Fibroblast of villous mesenchyme (primary cell): ENCODE data around the gene FLNB. TPM values are rescaled to one million over a fixed set of nuclear protein-coding genes. Genes with fewer than 3 reads are reported as not detected.
A peak's percentile ranks its signal among the peaks of the same experiment; 100 is the strongest.

Source experiments
- DNase-seq: peaks from one replicate; pipeline ENCODE4 v3.0.0-alpha.2; 2010; ENCODE audit warnings: low read depth
- H3K4me3 ChIP-seq: 2 replicates; pipeline ENCODE4 v1.5.1; 2011; ENCODE audit warnings: low read depth, mild to moderate bottlenecking, low read length
- total RNA-seq: library from RNA; depleted of rRNA; stranded (reverse); fragments of >200 nt; gene quantifications from 2 replicates; pipeline ENCODE4 v1.2.3, GENCODE V29; 2012
- TF ChIP-seq, protein P1 (sequence below): IDR thresholded peaks from 2 replicates; pipeline ENCODE4 v1.5.1; 2012; ENCODE audit warnings: low read depth, mild to moderate bottlenecking, low read length; ENCODE audit not compliant: insufficient read depth

FLNB gene
- total RNA-seq, 1 donor, result 325 TPM

DNA sequence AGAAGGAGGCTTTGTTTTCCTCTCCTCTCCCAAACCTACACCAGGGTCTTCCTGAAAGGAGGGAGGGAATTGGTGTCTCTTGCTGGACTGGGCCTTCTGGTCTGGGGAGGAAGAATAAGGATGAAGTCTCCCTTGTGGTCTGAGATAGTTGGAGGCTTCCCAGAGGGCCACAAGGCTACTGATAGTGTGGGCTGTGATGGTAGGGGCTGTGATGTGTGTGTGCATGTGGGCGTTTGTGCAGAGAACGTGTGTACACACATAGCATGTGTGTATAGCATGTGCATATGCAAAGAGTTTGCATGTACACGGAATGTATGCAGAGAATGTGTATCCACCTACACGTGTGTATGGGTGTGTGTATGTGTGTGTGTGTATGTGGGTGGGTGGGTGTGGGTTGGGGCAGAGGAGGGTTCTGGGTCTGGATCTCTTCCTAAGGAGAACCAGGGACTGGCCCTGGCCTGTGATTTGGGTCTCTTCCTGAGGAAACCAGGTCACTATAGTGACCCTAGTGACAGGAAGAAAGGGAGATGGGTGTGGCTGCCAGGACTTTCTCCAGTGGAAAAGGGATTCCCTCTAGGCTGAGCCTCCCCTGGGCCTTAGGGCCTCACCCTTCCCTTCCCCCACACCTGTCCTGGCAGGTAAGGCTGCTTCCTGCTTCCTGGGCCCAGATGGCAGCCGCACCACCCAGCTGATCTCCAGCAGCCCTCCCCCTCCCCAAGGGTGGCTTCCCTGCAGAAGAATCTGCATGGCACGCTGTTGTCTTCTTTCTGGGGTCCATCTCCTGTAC is 1.7 kb downstream of the FLNB start:
- H3K4me3 ChIP-seq, result peak overlapping the region; percentile 100
- no peak for DNase-seq
- TF ChIP-seq, protein P1, sequence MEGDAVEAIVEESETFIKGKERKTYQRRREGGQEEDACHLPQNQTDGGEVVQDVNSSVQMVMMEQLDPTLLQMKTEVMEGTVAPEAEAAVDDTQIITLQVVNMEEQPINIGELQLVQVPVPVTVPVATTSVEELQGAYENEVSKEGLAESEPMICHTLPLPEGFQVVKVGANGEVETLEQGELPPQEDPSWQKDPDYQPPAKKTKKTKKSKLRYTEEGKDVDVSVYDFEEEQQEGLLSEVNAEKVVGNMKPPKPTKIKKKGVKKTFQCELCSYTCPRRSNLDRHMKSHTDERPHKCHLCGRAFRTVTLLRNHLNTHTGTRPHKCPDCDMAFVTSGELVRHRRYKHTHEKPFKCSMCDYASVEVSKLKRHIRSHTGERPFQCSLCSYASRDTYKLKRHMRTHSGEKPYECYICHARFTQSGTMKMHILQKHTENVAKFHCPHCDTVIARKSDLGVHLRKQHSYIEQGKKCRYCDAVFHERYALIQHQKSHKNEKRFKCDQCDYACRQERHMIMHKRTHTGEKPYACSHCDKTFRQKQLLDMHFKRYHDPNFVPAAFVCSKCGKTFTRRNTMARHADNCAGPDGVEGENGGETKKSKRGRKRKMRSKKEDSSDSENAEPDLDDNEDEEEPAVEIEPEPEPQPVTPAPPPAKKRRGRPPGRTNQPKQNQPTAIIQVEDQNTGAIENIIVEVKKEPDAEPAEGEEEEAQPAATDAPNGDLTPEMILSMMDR, result no peak

DNA sequence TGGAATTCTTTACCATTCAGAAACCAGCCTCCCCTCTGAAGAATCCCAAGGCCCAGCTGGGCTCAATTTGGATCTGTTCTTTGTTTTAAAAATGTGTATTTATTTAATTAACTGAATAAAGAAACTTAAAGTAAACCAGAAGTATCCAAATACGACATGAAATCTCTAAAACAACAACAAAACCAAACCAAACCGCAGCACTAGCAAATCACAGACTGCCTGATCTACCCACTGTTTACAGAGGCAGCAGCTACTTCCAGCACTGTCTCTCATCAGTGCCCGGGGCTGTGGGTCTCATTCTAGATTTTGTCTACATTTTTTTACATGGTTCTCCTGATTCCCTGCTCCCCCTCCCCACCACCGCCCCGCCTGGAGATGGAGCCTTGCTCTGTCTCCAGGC is 2.3 kb downstream of the FLNB start:
- DNase-seq, result peak; percentile 54
- H3K4me3 ChIP-seq, result peak overlapping the region; percentile 100
- TF ChIP-seq, protein P1, result no peak

DNA sequence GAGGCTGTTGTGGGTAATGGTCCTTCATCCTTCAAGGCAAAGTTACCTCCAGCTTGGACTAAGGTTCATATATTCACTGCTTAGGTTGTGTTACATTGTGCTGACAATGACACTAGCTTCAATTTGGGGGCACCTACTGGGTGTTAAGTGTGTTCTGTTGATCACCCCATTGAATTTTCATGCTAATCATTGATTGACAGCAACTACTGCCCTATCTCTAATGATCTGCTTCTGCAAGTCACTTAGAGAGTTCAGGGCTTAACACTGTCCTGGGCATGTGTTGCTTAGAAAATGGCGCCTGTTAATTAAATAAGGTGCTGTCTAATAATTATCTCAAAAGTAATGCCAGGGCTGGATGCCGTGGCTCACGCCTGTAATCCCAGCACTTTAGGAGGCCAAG is 3.4 kb downstream of the FLNB start:
- TF ChIP-seq, protein P1, result no peak
- no peak for DNase-seq
- H3K4me3 ChIP-seq, result peak overlapping the region; percentile 100

DNA sequence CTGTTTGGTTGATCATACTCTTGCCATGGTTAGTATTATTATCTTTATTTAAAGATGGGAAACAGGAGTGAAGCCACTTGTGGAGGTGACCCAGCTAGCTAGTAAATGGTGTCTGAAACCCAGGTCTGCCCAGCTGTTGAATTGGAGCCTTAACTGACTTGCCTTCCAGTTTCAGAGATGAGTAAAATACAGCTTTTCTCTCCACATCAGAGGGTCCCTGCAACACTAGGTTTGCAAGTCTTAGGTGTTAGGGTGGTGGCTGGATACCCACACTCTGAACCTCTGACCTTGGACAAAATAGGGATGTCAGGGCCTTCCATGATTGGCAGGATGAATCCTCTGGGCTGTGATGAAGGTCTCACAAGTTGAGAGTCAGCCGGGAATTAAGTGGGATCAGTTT is 4.1 kb downstream of the FLNB start:
- no peak for DNase-seq
- peak overlapping the region; percentile 100 for H3K4me3 ChIP-seq
- TF ChIP-seq, protein P1, result no peak

DNA sequence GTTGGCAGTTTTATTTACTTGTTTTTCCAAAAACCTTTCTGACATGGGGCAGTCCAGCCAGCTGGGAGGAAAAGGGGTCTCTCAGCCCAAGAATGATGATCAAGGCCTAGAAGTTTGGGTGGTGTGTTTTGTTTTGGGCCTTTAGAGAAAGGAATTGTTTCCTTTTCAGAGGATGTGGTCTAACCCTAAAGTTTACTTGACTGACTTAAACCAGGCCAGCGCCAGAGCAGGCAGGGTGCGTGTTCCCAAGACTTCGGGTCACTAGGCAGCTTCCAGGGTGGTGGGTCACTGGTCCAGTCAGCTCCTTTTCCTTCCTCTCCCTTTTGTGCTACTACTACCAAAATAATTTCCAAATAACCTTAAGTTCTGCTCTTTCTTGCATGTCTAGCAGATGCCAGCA is 4.9 kb downstream of the FLNB start:
- TF ChIP-seq, protein P1, result no peak
- H3K4me3 ChIP-seq, result peak overlapping the region; percentile 100
- peak; percentile 59 for DNase-seq

DNA sequence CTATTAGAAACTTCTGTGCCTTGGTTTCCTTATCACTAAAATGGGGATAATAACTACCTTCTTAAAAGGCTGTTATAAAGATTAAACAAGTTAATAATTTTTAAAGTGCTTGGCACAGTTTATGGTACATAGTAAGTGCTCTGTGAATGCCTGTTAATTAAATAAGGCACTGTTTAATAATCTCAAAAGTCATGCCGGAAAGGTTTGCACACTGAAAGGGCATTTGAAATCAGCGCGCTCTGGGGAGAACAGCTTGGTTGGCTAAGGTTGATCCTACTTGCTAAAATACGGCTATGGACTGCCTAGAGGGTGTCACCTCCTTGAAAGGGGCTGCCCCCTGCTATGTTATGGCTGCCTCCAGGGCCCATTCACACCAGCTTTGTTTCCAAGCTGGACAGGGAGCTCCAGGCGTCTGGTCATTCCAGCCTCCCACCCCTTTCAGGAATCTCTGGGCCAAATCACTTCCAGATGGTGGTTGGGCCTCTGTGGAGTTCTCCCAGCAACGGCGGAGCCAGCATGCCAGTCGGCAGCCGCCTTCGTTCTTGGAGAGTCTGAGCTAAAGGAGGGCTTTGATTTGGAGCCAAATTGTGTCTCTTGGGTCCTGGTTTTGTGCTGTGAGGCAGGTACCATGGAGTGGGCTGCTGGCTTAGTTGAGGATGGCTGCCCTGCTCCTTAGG is 5.9 kb downstream of the FLNB start:
- peak; percentile 96 for DNase-seq
- TF ChIP-seq, protein P1, result no peak
- peak overlapping the region; percentile 100 for H3K4me3 ChIP-seq
